Measurements from ENCODE around the gene CDKN1B.

DNA sequence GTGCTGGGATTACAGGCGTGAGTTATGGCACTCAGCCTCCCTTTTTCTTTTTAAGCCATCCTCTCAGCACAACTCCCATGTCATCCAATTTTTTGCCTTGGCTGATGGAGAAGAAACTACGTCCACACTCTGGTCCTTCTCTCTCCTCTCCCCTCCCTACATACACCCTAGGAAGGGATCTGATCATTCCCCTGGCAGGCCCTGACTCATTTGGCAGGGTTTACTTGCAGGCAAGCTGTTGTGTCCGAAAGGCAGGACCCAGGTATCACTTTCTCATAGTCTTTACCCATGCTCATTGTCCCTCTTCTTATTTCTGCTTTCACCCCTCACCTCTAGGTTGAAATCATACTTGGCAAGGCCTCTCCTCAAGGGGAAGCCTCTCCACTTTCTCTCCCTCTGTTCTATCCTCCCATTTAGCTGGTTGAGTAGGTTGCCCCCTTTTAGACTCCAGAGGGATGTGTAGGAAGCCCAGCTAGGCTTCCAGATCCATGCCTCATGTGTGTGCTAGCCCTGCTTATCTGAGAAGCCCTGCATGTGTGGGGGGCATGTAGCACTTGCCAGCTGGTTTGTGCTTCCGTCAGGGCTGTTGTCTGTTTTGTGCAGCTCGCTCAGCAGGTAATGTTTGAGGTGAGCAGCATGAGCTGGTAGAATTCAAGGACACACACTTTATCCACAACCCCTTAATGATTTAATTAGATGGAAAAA is 36.0 kb upstream of the CDKN1B start:
- TF ChIP-seq POLR2A (IDR thresholded peaks at IDR 0.05; ENCODE audit: low read depth, low read length) (no peak), POLR2AphosphoS5 (IDR thresholded peaks at IDR 0.05; ENCODE audit: low read depth, low read length) (no peak)

All from GM12891 (cell line).